Astrocyte of the spinal cord (primary cell): ENCODE data around the gene TEAD3.

Experiments used
- DNase-seq: peaks from one replicate; pipeline ENCODE4 v3.0.0; 2011; ENCODE audit warnings: low read depth, low spot score
- H3K4me3 ChIP-seq: 2 replicates; pipeline ENCODE4 v1.5.1; 2011; ENCODE audit warnings: low read depth, mild to moderate bottlenecking, low read length, moderate library complexity
- CTCF ChIP-seq: IDR thresholded peaks from 2 replicates; pipeline ENCODE4 v1.5.1; 2012; ENCODE audit warnings: low read depth, mild to moderate bottlenecking, low read length, inconsistent platforms
- in situ Hi-C: cut with HindIII; loops from 2 replicates; pipeline ENCODE4 v1.10.0; 2017; ENCODE audit warnings: low sequenced_read_pairs

TEAD3 gene

GRCh38 chr6:35492258-35492973 is 4.5 kb downstream of the TEAD3 start:
- H3K4me3 ChIP-seq, result no peak overlapping the region
- in situ Hi-C loops, result no loop called here
- no peak for DNase-seq
- no peak for TF ChIP-seq CTCF

- in situ Hi-C loops, result no loop called here
- no peak for TF ChIP-seq CTCF
- no peak for DNase-seq
- no peak overlapping the region for H3K4me3 ChIP-seq
Measured at GRCh38 chr6:35491558-35492257, 5.2 kb downstream of the TEAD3 start.

- DNase-seq, result no peak
- TF ChIP-seq CTCF, result no peak
- H3K4me3 ChIP-seq, result no peak overlapping the region
- in situ Hi-C loops, result no loop called here
Measured at GRCh38 chr6:35490821-35491557, 5.9 kb downstream of the TEAD3 start.

- TF ChIP-seq CTCF, result no peak
- DNase-seq, result peak; percentile 84
Measured at GRCh38 chr6:35489995-35490791, 6.7 kb downstream of the TEAD3 start.

GRCh38 chr6:35489066-35489465 is 7.8 kb downstream of the TEAD3 start:
- H3K4me3 ChIP-seq, result no peak overlapping the region
- in situ Hi-C loops, result no loop called here
- DNase-seq, result no peak
- TF ChIP-seq CTCF, result no peak

More at GRCh38 chr6:35489995-35490791, 6.7 kb downstream of the TEAD3 start:
- in situ Hi-C loops, result no loop called here
- H3K4me3 ChIP-seq, result no peak overlapping the region

- in situ Hi-C loops, result no loop called here
- H3K4me3 ChIP-seq, result no peak overlapping the region
- TF ChIP-seq CTCF, result no peak
- DNase-seq, result no peak
Measured at GRCh38 chr6:35488517-35488862, 8.4 kb downstream of the TEAD3 start.
